Measurements from ENCODE around the gene SLC12A9.

Gene SLC12A9

DNA sequence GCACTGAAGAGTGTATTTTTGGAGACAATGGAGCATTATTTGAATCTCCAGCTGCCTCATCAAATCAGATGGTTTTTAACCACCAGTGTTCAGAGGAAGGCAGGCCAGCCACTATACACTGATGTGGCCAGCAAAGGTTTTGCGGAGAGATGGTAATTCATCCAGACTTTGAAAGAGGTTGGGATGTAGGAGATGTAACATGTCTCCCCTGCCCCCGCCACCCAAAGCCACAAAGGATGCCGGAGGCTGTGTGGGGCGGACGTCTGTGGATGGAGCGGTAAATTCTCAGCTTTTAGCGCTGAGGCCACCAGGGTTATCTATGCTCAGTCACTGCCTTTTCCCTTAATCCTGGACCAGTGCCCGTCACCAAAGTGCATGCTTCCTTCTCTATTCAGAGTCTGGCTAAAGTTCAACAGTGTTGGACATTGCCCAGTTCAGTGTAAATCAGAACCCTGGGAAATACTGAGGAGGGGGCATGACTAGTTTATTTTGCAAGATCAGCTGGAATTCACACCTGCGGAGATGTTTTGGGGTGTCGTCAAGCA, 11.0 kb downstream of the SLC12A9 start:
- no peak for DNase-seq

DNA sequence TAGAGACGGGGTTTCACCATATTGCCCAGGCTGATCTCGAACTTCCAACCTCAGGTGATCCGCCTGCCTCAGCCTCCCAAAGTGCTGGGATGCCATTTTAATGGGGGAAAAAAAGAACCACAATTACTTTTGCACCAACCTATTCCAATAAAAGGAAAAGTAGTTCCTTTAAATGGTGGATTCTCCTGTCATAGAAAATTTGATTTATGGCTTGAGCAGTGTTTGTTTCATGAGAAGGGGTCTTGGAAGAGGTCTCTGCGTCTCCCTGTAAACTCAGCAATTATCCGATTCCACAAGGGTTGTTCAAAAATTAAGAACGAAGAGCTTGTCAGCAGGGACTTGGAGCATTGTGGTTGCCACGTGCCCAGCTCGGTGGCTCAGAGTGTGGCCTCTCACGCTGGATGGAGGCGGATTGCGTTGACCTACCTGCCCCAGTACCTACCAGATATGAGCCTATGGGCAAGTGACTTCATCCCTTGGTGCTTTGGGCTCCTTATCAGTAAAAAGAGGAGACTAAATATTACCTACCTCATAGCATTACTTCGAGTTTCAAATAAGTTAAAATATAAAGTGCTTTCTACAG, 11.8 kb downstream of the SLC12A9 start:
- no peak for DNase-seq

DNA sequence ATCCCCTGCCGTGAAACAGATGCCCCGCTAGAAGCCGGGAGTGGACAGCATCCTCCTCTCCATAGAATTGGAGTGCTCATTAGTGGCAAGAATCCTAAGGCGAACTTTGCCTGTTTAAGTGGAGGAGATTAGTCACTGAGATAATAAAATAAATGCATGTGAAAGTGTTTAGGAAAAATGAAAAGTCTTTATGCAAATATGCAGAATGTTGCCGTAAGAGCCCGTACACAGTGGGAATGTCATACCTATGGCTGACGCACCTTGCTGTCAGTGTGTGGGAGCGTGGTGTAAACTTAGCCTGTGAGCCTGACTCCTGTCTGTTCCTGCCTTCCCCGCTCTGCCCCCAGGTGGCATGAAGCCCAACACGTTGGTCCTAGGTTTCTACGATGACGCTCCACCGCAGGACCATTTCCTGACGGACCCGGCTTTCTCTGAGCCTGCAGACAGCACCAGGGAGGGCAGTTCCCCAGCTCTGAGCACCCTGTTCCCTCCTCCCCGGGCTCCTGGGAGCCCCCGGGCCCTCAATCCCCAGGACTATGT, 12.9 kb downstream of the SLC12A9 start:
- DNase-seq, result no peak

DNA sequence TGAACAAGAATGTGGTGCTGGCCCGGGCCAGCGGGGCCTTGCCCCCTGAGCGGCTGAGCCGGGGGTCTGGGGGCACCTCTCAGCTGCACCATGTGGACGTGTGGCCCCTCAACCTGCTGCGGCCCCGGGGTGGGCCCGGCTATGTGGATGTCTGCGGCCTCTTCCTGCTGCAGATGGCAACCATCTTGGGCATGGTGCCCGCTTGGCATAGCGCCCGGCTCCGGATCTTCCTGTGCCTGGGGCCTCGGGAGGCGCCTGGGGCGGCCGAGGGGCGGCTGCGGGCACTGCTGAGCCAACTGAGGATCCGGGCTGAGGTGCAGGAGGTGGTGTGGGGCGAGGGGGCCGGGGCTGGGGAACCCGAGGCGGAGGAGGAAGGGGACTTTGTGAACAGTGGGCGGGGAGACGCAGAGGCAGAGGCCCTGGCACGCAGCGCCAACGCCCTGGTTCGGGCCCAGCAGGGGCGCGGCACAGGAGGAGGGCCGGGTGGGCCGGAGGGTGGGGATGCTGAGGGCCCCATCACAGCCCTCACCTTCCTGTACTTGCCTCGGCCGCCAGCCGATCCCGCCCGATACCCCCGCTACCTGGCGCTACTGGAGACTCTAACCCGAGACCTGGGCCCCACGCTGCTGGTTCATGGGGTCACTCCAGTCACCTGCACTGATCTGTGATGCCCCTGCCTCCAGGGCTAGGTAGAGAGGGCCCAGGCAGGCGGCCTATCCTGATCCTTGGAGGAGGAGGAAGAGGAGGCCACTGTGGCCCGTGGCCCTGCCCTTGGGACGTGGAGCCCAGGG, 13.6 kb downstream of the SLC12A9 start:
- DNase-seq, result no peak

DNA sequence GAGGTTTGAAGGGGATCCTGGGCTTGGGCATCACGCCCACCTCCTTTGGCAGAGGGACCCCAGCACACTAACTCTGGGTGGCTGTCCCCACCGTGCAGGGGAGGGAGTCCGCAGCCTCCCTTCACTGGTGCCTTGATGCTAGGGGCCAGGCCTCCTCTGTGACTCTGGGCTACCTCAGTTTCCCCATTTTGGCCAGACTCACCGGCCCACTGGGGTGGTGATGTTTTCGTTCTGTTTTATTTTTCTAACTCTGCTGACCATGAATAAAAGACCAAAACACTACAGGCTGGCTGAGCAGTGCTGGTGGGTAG, 14.2 kb downstream of the SLC12A9 start:
- DNase-seq, result no peak

DNA sequence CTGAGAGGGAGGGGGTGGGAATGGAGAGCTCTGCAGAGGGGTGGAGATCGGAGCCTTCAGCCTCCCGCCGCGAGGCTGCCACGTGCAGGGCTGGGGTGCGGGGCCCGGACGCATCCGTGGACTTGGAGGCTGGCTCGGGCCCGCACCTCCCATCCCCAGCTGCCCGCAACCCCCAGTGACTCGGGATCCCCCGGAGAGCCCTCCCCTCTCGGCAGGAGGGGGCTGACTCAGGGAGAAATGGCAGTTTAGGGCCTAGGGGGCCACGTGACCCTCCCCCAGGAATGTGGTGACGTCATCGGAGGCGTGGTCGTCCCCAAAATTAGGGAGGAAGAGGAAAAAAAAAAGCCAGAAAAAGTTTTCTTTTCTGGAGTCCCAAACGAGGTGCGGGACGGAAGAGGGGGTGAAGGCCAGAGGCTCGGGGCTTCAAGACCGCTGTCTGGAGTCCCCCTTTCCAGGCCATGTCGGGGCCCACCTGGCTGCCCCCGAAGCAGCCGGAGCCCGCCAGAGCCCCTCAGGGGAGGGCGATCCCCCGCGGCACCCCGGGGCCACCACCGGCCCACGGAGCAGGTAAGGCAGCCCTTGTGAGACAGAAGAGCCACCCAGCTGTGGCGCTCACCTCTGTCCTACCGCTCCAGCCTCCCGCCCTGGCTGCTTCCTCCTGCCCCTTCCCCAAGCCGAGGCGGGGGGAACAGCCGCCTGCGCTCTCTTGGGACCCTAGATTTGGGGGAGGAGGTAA, 14.7 kb downstream of the SLC12A9 start, which contains the start of gene TRIP6:
TSS of gene TRIP6 (plus strand) at position 348 of the 736 bp plus-strand sequence. CDS start at position 459, 111 bp downstream.
- peak; percentile 55 for DNase-seq

DNA sequence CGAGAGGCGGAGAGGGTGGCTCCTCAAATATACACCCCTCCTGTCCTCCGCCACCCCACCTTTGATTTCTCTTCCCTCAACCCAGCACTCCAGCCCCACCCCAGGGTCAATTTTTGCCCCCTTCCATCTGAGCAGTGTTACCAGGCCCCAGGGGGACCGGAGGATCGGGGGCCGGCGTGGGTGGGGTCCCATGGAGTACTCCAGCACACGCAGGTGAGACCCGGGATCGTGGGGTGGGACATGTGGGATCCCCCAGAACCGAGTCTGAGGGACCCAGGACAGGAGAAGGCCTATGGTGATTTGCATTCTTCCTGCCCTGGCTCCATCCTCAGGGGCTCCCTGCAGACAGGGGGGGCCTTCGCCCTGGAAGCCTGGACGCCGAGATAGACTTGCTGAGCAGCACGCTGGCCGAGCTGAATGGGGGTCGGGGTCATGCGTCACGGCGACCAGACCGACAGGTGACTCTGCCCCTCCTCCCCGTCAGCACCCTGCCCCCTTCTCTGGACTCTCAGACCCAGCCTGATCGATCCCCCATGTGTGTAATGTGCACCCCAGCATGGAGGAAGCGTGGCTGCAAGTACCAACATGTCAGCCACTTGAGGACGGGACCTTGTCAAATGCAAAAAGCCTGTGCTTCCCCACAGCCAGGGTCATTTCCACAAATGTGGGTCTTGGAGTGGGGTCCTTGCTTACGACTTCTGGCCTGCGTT, 15.4 kb downstream of the SLC12A9 start:
- DNase-seq, result no peak

DNA sequence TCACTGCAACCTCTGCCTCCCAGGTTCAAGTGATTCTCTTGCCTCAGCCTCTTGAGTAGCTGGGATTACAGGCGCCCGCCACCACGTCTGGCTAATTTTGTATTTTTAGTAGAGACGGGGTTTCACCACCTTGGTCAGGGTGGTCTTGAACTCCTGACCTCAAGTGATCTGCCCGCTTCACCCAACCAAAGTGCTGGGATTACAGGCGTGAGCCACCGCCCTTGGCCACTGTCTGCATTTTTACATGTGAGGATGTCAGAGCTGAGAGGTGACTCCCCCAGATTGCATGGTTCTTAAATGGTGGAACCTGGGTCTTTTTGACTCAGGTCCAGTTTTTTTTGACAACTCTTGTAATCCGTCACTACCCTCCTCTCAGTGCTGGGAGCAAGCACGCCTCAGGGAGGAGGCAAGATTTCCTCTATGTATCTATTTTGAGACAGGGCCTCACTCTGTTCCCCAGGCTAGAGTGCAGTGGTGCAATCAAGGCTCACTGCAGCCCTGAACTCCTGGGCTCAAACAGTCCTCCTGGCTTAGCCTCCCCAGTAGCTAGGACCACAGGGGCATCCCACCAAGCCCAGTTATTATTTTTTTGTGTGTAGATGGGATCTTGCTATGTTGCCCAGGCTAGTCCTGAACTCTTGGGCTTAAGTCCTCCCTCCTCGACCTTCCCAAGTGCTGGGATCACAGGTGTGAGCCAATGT, 21.2 kb downstream of the SLC12A9 start:
- DNase-seq, result no peak

DNA sequence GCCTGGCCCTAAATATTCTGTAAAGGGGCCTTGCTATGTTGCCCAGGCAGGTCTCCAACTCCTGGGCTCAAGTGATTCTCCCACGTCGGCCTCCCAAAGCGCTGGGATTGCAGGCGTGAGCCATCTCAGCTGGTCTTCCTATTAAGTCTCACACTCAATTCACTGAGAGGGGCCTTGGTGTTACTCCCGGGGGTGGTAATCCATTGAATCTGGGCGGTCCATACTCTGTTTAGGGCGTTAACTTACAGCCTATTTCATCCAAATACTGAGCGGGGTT, 21.7 kb downstream of the SLC12A9 start:
- no peak for DNase-seq

DNA sequence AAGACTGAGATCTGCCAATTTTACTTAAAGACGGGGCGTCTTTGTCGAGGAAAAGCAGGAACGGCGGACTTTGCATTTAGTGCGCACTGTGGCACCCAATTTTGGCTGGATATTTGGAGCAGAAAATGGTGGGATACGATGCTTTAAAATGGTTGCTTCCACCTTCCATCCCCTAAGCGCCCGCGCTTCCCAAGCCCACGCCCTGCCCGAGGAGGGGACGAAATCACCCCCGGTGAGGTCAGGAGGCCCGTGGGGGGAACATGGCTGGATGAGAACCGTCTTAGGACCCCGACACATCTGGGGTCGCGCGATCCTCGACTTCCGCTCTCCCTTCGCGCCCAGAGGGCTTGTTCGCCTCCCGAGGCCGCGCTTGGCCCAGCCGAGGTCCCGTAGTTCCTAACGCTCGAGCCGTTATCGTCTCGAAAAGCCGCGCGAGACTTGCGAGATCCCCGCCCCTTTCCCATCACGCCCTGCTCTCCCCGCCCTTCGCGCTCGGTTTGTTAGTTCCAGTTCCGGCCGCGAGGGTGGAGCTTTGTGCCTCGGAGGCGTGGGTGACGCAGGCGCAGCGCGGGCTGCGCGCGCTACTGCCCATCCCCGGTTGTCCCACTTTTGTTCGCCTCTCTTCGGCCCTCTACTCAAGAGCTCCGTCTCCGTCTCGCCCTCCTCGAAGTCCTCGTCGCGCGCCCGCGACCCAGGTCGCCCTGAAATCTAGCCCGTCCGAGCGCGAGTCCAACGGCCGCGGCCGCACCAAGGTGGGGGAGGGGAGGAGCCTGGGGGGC, 22.3 kb downstream of the SLC12A9 start, which contains the start of gene SRRT:
TSS of gene SRRT (plus strand) at position 527 of the 779 bp plus-strand sequence. CDS start 488 bp downstream, outside the sequence.
- DNase-seq, result peak; percentile 98

DNA sequence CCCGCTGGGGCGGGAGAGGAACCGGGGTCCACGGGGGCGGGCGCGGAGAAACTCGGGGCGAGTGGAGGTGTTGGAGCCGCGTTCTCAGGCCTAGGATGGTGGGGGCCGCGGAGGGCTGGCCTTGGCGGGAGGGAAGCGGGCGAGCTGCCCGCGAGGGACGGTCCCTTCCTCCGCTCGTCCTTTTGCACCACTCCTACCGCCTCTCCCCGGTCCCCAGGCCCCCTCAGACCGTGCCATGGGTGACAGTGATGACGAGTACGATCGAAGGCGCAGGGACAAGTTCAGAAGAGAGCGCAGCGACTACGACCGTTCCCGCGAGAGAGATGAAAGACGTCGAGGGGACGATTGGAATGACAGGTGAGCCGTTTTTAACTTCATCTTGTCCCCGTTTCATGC, 22.8 kb downstream of the SLC12A9 start:
- no peak for DNase-seq

DNA sequence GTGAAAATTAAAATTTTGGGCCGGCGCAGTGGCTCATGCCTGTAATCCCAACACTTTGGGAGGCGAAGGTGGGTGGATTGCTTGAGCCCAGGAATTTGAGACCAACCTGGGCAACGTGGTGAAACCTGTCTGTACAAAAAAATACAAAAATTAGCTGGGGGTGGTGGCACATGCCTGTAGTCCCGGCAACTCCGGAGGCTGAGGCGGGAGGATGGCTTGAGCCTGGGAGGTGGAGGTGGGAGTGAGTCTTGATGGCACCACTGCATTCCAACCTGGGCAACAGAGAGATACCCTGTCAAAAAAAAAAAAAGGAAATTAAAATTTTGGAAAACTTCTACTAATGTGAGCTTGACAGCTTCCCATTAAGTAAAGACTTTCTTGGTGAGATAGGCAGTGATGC, 25.5 kb downstream of the SLC12A9 start:
- no peak for DNase-seq

DNA sequence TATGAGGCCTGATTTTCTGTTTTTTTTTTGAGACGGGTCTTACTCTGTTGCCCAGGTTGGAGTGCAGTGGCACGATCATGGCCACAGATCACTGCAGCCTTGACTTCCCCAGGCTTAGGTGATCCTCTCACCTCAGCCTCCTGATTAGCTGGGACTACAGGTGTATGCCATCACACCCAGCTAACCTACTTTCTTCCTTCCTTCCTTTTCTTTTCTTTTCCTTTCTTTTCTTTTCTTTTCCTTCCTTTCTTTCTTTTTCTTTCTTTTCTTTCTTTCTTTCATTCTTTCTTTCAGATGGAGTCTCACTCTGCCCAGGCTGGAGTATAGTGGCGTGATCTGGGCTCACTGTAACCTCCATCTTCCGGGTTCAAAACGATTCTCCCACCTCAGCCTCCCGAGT, 26.2 kb downstream of the SLC12A9 start:
- DNase-seq, result no peak

DNA sequence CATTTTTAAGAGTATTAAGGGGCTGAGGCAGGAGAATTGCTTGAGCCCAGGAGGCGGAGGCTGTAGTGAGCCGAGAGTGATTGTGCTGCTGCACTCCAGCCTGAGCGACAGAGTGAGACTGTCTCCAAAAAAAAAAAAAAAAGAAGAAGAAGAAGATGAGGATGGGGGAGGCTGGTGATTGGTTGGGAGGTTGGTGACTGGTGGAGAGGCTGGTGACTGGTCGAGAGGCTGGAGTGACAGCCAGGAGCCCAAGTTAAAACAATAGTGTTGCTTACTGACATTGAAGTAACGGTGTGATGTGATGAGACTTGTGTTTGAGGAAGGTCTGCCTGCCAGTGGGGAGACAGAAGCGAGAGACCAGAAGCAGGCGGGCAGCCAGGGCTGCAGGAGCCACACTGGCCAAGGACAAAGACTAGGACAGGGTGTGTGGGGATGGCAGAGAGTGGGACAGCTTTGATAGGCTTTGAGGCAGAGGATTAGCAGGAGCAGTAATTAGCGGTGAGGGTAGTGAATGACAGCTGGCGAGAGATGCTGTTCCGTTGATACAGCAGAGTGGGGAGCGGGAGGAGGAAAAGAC, 27.3 kb downstream of the SLC12A9 start:
- no peak for DNase-seq

DNA sequence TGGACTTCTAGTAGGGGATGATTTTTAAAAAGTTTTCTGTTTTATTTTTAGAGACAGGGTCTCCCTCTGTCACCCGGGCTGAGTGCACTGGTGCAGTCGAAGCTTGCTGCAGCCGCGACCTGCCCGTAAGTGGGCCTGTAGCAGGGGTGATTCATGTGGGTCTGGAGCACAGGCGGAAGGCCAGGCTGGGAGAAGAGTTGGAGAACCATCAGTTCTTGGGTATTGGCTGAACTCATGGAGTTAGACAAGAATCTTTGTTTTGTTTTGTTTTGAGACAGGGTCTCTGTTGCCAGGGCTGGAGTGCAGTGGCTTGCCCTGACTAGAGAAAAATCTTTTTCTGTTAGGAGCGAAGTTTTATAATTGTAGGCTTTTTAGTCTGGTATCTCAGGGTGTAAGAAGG, 28.1 kb downstream of the SLC12A9 start:
- DNase-seq, result no peak

DNA sequence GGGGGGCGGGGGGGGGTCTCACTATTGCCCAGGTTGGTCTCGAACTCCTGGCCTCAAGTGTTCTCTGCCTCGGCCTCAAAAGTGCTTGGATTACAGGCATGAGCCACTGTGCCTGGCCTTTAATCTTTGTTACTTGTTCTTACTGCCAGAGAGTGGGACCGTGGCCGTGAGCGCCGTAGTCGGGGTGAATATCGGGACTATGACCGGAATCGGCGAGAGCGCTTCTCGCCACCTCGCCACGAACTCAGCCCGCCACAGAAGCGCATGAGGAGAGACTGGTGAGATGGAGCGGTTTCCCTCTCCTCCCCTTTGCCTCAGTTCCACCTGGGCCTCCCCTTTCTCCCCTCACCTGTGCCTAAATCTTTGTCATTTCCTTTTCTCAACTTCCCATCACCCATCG, 28.6 kb downstream of the SLC12A9 start:
- DNase-seq, result no peak

DNA sequence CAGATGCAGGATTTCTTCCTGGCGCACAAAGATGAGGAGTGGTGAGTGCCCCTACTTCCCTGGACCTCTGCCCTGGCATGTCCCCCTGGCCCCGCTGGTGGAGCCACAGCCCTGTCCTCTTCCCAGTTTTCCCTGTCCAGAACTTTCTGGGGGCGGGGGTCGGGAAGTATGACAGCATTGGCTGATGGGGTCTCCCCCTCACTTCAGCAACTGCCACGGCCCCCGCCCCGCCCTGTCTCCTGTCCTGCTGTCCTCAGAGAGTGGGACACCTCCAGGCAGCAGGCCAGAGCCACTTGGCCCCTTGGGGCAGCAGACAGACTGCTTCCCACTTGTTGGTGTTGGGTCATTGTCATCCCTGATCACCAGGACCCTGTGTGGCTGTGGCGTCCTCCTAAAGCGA, 29.7 kb downstream of the SLC12A9 start:
- DNase-seq, result no peak

DNA sequence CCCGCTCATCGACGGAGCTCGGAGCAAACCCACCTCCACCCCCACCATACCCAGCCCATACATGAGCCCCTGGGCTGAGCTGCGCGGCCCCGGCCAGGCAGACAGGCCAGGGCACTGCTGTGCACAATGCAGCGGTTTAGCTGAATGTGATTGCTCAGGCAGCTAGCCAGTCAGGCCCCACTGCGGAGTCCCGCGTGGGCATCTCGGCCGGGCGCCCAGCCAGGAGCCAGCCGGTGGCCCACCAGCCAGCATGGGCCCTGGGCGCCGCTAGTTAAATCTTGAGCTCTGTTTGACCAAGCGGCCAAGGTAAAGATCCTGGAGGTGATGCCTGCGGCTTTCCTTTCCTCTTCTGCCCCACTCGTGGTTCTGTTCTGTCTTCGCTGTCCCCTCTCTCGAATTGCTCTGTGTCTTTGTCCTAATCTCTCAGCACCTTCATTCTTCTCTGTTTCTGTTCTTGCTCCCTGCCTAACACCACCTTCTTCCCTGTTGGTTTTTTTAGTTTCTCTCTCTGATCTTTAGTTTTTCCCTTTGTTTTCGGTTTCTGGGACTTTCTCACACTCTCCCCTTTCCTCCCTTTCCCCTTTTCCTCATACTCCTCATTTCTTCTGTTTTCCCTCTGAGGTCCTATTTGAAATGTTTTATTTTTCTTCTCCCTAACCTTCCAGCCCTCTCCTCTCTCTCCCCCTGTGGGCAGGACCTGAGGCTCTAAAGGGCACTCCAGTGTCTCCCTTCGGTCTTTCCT, 30.4 kb downstream of the SLC12A9 start:
- no peak for DNase-seq

DNA sequence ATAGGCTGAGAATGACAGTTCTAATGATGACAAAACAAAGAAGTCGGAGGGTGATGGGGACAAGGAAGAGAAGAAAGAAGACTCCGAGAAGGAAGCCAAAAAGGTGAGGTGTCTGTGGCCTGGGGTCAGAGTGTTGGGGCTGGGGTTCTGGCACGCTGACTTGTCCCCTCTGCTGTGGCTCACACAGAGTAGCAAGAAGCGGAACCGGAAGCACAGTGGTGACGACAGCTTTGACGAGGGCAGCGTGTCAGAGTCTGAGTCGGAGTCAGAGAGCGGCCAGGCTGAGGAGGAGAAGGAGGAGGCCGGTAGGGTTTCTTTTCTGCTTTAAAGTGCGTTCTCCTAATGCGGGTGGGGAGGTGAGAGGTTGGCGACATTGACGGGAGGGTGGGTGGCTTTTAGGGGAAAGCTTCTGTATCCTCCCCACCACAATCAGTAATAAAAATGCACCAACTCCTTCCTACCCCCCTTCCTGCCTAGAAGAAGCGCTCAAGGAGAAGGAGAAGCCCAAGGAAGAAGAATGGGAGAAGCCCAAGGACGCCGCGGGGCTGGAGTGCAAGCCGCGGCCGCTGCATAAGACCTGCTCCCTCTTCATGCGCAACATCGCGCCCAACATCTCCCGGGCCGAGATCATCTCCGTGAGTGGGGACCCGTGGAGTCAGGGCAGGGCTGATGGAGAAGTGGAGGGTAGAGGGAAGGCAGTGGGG, 32.4 kb downstream of the SLC12A9 start:
- DNase-seq, result peak; percentile 73

Measured in CD4-positive, alpha-beta T cell treated with Interleukin-12 subunit alpha and Interleukin-12 subunit beta, for 1 hour (primary cell).